ENCODE results near the gene RSPH1. TPM values are rescaled to one million over a fixed set of nuclear protein-coding genes. Genes with fewer than 3 reads are reported as not detected.

The RSPH1 gene
- total and polyA plus RNA-seq, 2 of the 8 experiments (the other 6 are each of a cell fraction or from before 2014, with no cell fraction given) = 0.24 TPM; not detected in 1

DNA sequence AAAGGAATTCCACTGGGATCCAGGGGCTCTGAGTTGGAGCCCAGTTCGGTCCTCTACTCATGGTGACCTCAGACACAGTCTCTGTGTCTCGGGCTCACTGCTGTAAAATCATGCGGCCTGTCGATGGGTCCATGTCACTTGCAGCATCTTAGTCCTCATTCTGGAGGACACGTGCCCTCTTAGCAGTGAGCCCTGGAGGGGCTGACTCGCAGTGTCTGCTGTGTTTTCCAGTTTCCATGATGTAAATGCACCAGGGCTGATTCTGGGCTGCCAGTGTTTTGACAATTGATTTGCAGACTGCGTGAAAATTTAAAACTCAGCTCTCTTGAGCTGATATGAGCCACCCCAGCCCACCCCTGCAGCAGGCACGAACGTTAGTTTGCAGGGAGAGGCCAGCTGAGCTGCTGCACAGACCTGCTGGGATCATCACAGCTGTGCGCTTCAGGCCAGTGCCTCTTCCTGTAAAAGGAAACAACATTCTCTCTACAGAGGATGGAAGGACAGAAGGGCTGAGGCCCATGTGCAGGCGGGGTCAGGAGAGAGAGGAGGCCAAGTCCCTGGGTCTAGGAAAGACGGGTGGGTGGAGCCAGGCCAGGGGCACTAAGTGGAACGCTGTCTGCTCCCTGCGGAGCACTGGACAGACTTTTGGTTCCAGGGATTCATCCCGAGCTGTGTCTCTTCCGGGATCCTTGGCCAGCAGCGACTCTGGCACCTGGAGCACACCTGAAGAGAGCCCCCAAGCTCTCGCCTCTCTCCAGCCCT lies 42.6 kb downstream of the RSPH1 start (continued):
- TF ChIP-seq SAP30 (IDR thresholded peaks at IDR 0.05; ENCODE audit: insufficient read depth, insufficient replicate concordance, low read length) = no peak

All from H1 (cell line).